OCI-LY7 (cell line): ENCODE data around the gene THSD7B.

Experiments
- CTCF ChIP-seq: fragments of 200-600 bp; sonication (generic); conservative IDR thresholded peaks from 2 replicates; pipeline ENCODE4 v1.5.1; 2014; ENCODE audit warnings: mild to moderate bottlenecking, antibody characterized with exemption, low read length, moderate library complexity, mixed read lengths
- EZH2phosphoT487 ChIP-seq: fragments of 200-600 bp; sonication (generic); IDR thresholded peaks from 2 replicates; pipeline ENCODE4 v1.6.1; 2018; ENCODE audit warnings: low read depth, borderline replicate concordance, mild to moderate bottlenecking, mixed run types, antibody characterized with exemption, low read length, moderate library complexity, mixed read lengths

GRCh38 chr2:137252934-137253333 lies 487.6 kb downstream of the THSD7B start:
- TF ChIP-seq CTCF (no peak), EZH2phosphoT487 (no peak)
